GM12878 (cell line): Measurements from ENCODE around the gene CNOT2. TPM values are rescaled to one million over a fixed set of nuclear protein-coding genes. Genes with fewer than 3 reads are reported as not detected.

Experiments used
- ATAC-seq: fragments of 200-7000 bp; cut with Tn5 transposase; 3 replicates; pipeline ENCODE4 v1.9.1; 2020; ENCODE audit warnings: mild to moderate bottlenecking, moderate library complexity
- BruUV-seq: library from RNA; stranded (reverse); fragments of 400-500 nt; replicated peaks from 2 replicates; lab custom pipeline; 2021; lab: Mats Ljungman, UMichigan
- CTCF ChIA-PET: fragments of 300-600 bp; sonication (Branson Sonifier 250); formaldehyde crosslinking; extraction: SDS; loops from one replicate; lab custom pipeline; 2021; ENCODE audit warnings: inconsistent platforms; lab: Yijun Ruan, JAX
- POLR2A ChIA-PET: fragments of 350-600 bp; formaldehyde crosslinking; extraction: SDS; loops from one replicate; lab custom pipeline; 2021; ENCODE audit warnings: inconsistent platforms; lab: Charles Lee
- RAD21 ChIA-PET: fragments of 300-600 bp; sonication (Branson Sonifier 250); formaldehyde crosslinking; loops from one replicate; lab custom pipeline; 2023; ENCODE audit warnings: antibody characterized with exemption; ENCODE audit not compliant: unreplicated experiment; lab: Charles Lee
- SMC1A ChIA-PET: fragments of 300-600 bp; sonication (Branson Sonifier 250); formaldehyde crosslinking; loops from one replicate; lab custom pipeline; 2023; ENCODE audit not compliant: unreplicated experiment, uncharacterized antibody; lab: Charles Lee
- DNase-seq: peaks from one replicate; pipeline ENCODE4 v3.0.0-alpha.2; 2011; ENCODE audit warnings: low read depth, low spot score
- FAIRE-seq: peaks from 3 replicates; lab custom pipeline; 2011; peaks lifted over from hg19 to GRCh38; lab: Jason Lieb, UNC
- H2AFZ ChIP-seq: 2 replicates; pipeline ENCODE4 v1.6.0; 2011; ENCODE audit warnings: low read depth, low read length, control low read depth; ENCODE audit not compliant: control insufficient read depth
- H3K27ac ChIP-seq: 2 replicates; pipeline ENCODE4 v1.5.1; 2011; ENCODE audit warnings: control low read depth; ENCODE audit not compliant: control insufficient read depth, insufficient read depth
- H3K27me3 ChIP-seq, 2 experiments: replicated peaks in 1 of 2; 2 replicates each; pipeline versions ENCODE4 v1.6.0 to v1.6.1; 2011; ENCODE audit warnings: low read length in 1 of 2; ENCODE audit not compliant: control insufficient read depth in 2 of 2, insufficient read depth in 2 of 2
- H3K36me3 ChIP-seq, 2 experiments: 2 replicates each; pipeline ENCODE4 v1.5.1; 2011; ENCODE audit warnings: low read length in 1 of 2; ENCODE audit not compliant: control insufficient read depth in 2 of 2, insufficient read depth in 2 of 2
- H3K4me1 ChIP-seq: 2 replicates; pipeline ENCODE4 v1.6.1; 2011; ENCODE audit warnings: mild to moderate bottlenecking, low read length, moderate library complexity, mixed read lengths; ENCODE audit not compliant: control insufficient read depth, insufficient read depth
- H3K4me2 ChIP-seq: 2 replicates; pipeline ENCODE4 v1.6.0; 2011; ENCODE audit warnings: control low read depth; ENCODE audit not compliant: control insufficient read depth, insufficient read depth
- H3K4me3 ChIP-seq: fragments of 200-600 bp; sonication (generic); 2 replicates; pipeline ENCODE4 v1.5.1; 2016
- H3K79me2 ChIP-seq: 2 replicates; pipeline ENCODE4 v1.6.0; 2011; ENCODE audit warnings: low read length; ENCODE audit not compliant: control insufficient read depth, insufficient read depth
- H3K9ac ChIP-seq: 2 replicates; pipeline ENCODE4 v1.8.0; 2011; ENCODE audit warnings: low read length, control low read depth, mixed read lengths; ENCODE audit not compliant: control insufficient read depth, insufficient read depth
- H3K9me3 ChIP-seq: replicated peaks from 3 replicates; pipeline ENCODE4 v1.5.1; 2011; ENCODE audit warnings: mild to moderate bottlenecking, low read length; ENCODE audit not compliant: control insufficient read depth, insufficient read depth
- H4K20me1 ChIP-seq: 2 replicates; pipeline ENCODE4 v1.6.0; 2011; ENCODE audit not compliant: control insufficient read depth, insufficient read depth
- ESRRA ChIP-seq: IDR thresholded peaks from 2 replicates; pipeline ENCODE4 v1.6.1; 2012; ENCODE audit warnings: mild to moderate bottlenecking, low read length, improper control_type of control experiment
- JUNB ChIP-seq: IDR thresholded peaks from 2 replicates; pipeline ENCODE4 v1.6.1; 2016; ENCODE audit warnings: antibody characterized with exemption, mild to moderate bottlenecking
- NR2F1 ChIP-seq: fragments of 450-650 bp; conservative IDR thresholded peaks from 2 replicates; pipeline ENCODE4 v1.6.1; 2017; ENCODE audit warnings: mild to moderate bottlenecking
- PML ChIP-seq: IDR thresholded peaks from 2 replicates; pipeline ENCODE4 v1.6.1; 2012; ENCODE audit warnings: low read length, inconsistent platforms
- STAT1 ChIP-seq: fragments of 450-650 bp; conservative IDR thresholded peaks from 2 replicates; pipeline ENCODE4 v1.6.1; 2014; ENCODE audit warnings: antibody characterized with exemption, mild to moderate bottlenecking
- YBX1 ChIP-seq: fragments of 450-650 bp; IDR thresholded peaks from 2 replicates; pipeline ENCODE4 v1.6.1; 2016; ENCODE audit warnings: antibody characterized with exemption
- WGBS: methylation state at CpG from one replicate; pipeline ENCODE4 v1.1.6; 2016; ENCODE audit warnings: low lambda C conversion rate; ENCODE audit not compliant: insufficient replicate concordance, insufficient coverage; ENCODE audit errors: missing lambda C conversion rate; 5-methylcytosine and 5-hydroxymethylcytosine counted together
- in situ Hi-C: fragments of 300-500 bp; cut with MboI; formaldehyde crosslinking; loops from 9 replicates; pipeline ENCODE4 v1.14.3; 2018; ENCODE audit warnings: mixed read lengths
- intact Hi-C: fragments of 100-400 bp; cut with micrococcal nuclease; formaldehyde crosslinking; loops from one replicate; pipeline ENCODE4 v1.14.2; 2022; ENCODE audit not compliant: unreplicated experiment
- polyA plus RNA-seq, 11 experiments: library from polyadenylated mRNA; depleted of rRNA in 4 of 11; unstranded in 6 of 11; stranded (reverse) in 5 of 11; fragments of >200 nt; fragmentation: Nextera tagmentation in 4 of 11; fragmentation: Illumina TruSeq in 1 of 11; extraction: Ambion mirVana in 4 of 11; extraction: Trizol in 1 of 11; gene quantifications; 1 replicate in 1 of 11; 2 replicates in 10 of 11; pipeline versions ENCODE4 v1.2.1 to v1.2.3, GENCODE V29; 2011 to 2016; ENCODE audit warnings: inconsistent platforms in 2 of 11, missing spikeins in 2 of 11, low read depth in 1 of 11
- total RNA-seq, 4 experiments: library from RNA; depleted of rRNA in 3 of 4; stranded (reverse); fragments of >200 nt in 3 of 4; fragmentation: Illumina TruSeq in 1 of 4; extraction: Trizol in 1 of 4; gene quantifications; 2 replicates each; pipeline versions ENCODE4 v1.2.1 to v1.2.3, GENCODE V29; 2013 to 2021
- TF ChIP-seq, protein P1 (sequence below): IDR thresholded peaks from 2 replicates; pipeline ENCODE4 v1.6.1; 2011; ENCODE audit warnings: low read depth, low read length, improper control_type of control experiment, borderline replicate concordance

Gene CNOT2
- total and polyA plus RNA-seq, 10 of the 15 experiments (the other 5 are each of a cell fraction or from before 2014, with no cell fraction given): 37.9 to 127 (median 82.4) TPM

DNA sequence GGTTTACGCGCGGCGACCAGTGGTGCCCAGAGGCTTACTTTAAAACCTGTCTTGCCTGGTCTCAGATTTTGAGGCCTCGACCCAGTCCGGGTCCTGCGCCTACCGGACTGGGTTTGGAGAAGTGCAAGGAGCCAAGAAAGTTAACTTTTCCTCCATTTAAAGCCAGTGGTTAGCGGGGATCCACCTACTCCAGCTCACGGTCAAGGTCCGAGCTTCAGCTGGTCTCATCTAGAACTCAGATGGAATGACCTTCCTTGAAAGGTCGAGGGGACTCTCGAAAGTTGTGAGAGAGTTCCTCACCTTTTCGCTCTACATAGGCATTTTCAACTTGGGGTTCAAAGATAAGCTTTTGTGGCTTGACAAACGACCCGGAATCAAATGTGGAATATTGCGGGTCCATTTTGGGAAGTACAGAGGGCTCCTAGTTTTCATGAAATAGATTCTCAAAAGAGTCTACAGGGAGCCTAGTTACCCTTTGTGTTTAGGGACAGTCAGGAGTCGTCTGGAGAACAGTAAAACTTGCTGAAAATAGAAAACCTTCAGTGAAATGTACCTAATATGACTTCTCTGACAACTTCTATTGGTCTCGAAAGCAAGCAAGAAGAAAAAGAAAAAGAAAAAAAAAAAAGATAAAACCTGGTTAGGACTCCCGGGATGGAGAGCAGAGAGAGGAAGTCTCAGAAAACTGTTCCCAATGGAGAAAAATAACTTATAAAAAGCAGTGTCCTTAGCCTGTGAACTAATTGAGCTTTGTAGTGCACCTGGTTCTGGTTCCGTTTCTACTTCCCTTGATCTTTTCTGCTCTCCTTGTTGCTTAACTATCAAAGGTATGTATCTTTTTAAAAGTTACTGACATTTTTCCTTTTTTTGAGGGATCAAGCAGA is 124.3 kb downstream of the CNOT2 start:
- Histone ChIP-seq H3K4me1 (peaks cover 15% of the 10 kb centered on the region), H3K27ac (no peak overlapping the region), H3K9ac (no peak overlapping the region), H3K4me3 (peak overlapping the region; percentile 66; the same call in 1 of the 2 replicates), H3K79me2 (no peaks in the 10 kb centered on the region), H3K9me3 (no peaks in the 10 kb centered on the region), H4K20me1 (no peaks in the 10 kb centered on the region), H3K36me3 (no peaks in the 10 kb centered on the region), H2AFZ (peak overlapping the region; percentile 64), H3K27me3 (peaks cover 5 to 18% of the 10 kb centered on the region in 2 experiments), H3K4me2 (peak overlapping the region; percentile 85)
- intact Hi-C loops: loop anchor here (5.0 kb wide), 1 partner anchor 125 kb away; the partner anchor contains the start of gene CNOT2
- BruUV-seq: no TSS peak
- RAD21 ChIA-PET: interaction anchor here (1.3 kb wide), 1 partner anchor 12 kb away, joined by 3 read pairs; no protein-coding TSS in a partner anchor
- in situ Hi-C loops: no loop called here
- CTCF ChIA-PET: no interaction called here
- POLR2A ChIA-PET: interaction anchor here (0.7 kb wide), 1 partner anchor 123 kb away, joined by 3 read pairs; no protein-coding TSS in a partner anchor
- SMC1A ChIA-PET: interaction anchor here (0.7 to 1.7 kb wide), 7 partner anchors 11 to 122 kb away, joined by 3 to 5 read pairs (median 3); no protein-coding TSS in a partner anchor
- ATAC-seq (no peak), DNase-seq (no peak), FAIRE-seq (no peak)
- 10% methylated on average over 20 of the region's 21 CpGs for WGBS
- TF ChIP-seq NR2F1 (0 out of 2 replicates have a peak, but pooled peaks have one; percentile 23), ESRRA (no peak), YBX1 (no peak), STAT1 (no peak), PML (no peak), JUNB (no peak)
- TF ChIP-seq, protein P1, sequence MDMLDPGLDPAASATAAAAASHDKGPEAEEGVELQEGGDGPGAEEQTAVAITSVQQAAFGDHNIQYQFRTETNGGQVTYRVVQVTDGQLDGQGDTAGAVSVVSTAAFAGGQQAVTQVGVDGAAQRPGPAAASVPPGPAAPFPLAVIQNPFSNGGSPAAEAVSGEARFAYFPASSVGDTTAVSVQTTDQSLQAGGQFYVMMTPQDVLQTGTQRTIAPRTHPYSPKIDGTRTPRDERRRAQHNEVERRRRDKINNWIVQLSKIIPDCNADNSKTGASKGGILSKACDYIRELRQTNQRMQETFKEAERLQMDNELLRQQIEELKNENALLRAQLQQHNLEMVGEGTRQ: no peak
